SU-DHL-6 (cell line): ENCODE measurements around the gene FAF2.
"Not testable (repeated sequence)": the region's sequence is repeated elsewhere in the genome, so short reads cannot be mapped to it uniquely, and the experiment has no call there.

Experiments used
- H2AFZ ChIP-seq: fragments of 200-600 bp; sonication (generic); 2 replicates; pipeline ENCODE4 v1.6.1; 2014; ENCODE audit warnings: low read depth, mild to moderate bottlenecking, moderate library complexity, mixed read lengths, antibody characterized with exemption, low read length; ENCODE audit not compliant: severe bottlenecking
- H3F3A ChIP-seq: fragments of 200-600 bp; shearing (Covaris generic); 2 replicates; pipeline ENCODE4 v1.6.0; 2016; ENCODE audit warnings: antibody characterized with exemption, mild to moderate bottlenecking; ENCODE audit not compliant: insufficient read depth
- H3K27ac ChIP-seq: fragments of 200-600 bp; sonication (generic); 2 replicates; pipeline ENCODE4 v1.5.1; 2016; ENCODE audit warnings: low read depth, mild to moderate bottlenecking, low read length, moderate library complexity, mixed read lengths
- H3K27me3 ChIP-seq: fragments of 200-600 bp; sonication (generic), shearing (Covaris generic); 2 replicates; pipeline ENCODE4 v1.6.0; 2014; ENCODE audit warnings: mild to moderate bottlenecking, low read length
- H3K36me3 ChIP-seq: fragments of 200-600 bp; sonication (generic); 2 replicates; pipeline ENCODE4 v1.6.1; 2014; ENCODE audit warnings: mild to moderate bottlenecking, low read length, mixed read lengths
- H3K4me2 ChIP-seq: fragments of 300-600, 200-600 bp; shearing (Covaris generic), sonication (generic); 2 replicates; pipeline ENCODE4 v1.6.0; 2014; ENCODE audit warnings: low read length, low read depth, mild to moderate bottlenecking; ENCODE audit not compliant: poor library complexity, severe bottlenecking
- H3K4me3 ChIP-seq: fragments of 200-600 bp; sonication (generic); 2 replicates; pipeline ENCODE4 v1.5.1; 2014; ENCODE audit warnings: antibody characterized with exemption, low read length, mild to moderate bottlenecking, mixed read lengths; ENCODE audit not compliant: insufficient read depth, poor library complexity, severe bottlenecking
- H3K79me2 ChIP-seq: fragments of 200-600 bp; sonication (generic); 2 replicates; pipeline ENCODE4 v1.6.1; 2014; ENCODE audit warnings: mild to moderate bottlenecking, low read length, moderate library complexity; ENCODE audit not compliant: insufficient read depth
- H3K9ac ChIP-seq: fragments of 200-600 bp; sonication (generic); 2 replicates; pipeline ENCODE4 v1.7.0; 2014; ENCODE audit warnings: mild to moderate bottlenecking, low read length
- H3K9me2 ChIP-seq: fragments of 200-600 bp; sonication (generic); replicated peaks from 2 replicates; pipeline ENCODE4 v1.6.1; 2014; ENCODE audit warnings: low read length; ENCODE audit not compliant: insufficient read depth
- H3K9me3 ChIP-seq: fragments of 200-600 bp; sonication (generic); 2 replicates; pipeline ENCODE4 v1.6.1; 2014; ENCODE audit warnings: low read length, mixed read lengths; ENCODE audit not compliant: insufficient read depth
- H4K20me1 ChIP-seq: fragments of 200-600 bp; sonication (generic); 2 replicates; pipeline ENCODE4 v1.6.1; 2014; ENCODE audit warnings: low read depth, mild to moderate bottlenecking, antibody characterized with exemption, low read length, moderate library complexity, mixed read lengths
- CTCF ChIP-seq: fragments of 200-600 bp; sonication (generic); IDR thresholded peaks from one replicate; pipeline ENCODE4 v1.5.1; 2017; ENCODE audit warnings: antibody characterized with exemption, mild to moderate bottlenecking, low read length, moderate library complexity; ENCODE audit not compliant: insufficient read depth, poor library complexity, severe bottlenecking
- EZH2phosphoT487 ChIP-seq: fragments of 200-600 bp; sonication (generic), shearing (Covaris generic); conservative IDR thresholded peaks from 2 replicates; pipeline ENCODE4 v1.6.1; 2018; ENCODE audit warnings: mild to moderate bottlenecking, antibody characterized with exemption, low read length, moderate library complexity, mixed read lengths

The FAF2 gene

DNA sequence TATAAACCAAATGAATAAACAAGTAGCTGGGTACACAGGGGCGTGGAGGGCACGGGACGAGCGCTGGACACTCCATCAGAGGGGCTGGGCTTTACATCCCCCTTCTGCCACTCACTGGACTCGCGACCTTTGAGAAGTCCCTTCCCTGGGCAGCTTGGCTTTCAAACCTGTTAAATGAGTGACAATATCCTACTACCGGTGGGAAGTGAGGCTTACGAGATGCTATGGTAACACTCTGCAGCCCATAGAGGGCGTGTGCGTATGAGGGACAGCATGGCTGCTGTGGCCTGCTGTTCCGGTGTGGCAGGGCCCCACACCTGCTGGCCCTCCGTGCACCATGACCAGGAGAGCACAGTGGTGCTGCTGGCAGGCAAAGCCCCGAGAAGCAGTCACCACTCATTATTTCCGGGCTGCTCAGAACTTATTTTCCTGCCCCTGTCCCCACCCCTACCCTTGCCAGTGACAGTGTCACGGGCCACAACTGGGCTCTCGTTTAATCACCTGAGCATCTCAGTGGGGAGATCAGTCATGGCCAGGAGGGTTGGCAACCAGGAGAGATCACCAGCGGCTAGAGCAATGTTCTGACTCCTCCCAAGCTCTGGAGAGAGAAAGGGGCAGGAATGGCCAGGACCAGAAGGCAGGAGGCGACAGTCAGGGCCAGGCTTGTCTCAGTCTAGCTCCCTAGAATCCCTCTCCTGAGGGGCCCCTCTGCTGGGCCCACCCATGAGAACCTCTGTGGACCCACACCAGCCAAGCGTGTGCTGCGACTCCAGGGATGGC is 42.3 kb upstream of the FAF2 start:
- H3K4me2 ChIP-seq: no peak overlapping the region
- H3F3A ChIP-seq: no peaks in the 10 kb centered on the region
- TF ChIP-seq EZH2phosphoT487: no peak
- no peak for TF ChIP-seq CTCF
- H3K9me2 ChIP-seq: no peaks in the 10 kb centered on the region
- no peaks in the 10 kb centered on the region for H4K20me1 ChIP-seq
- H3K9me3 ChIP-seq: no peaks in the 10 kb centered on the region
- H2AFZ ChIP-seq: no peak overlapping the region
- no peaks in the 10 kb centered on the region for H3K36me3 ChIP-seq
- no peak overlapping the region for H3K9ac ChIP-seq
- no peak overlapping the region for H3K27ac ChIP-seq
- no peaks in the 10 kb centered on the region for H3K27me3 ChIP-seq
- H3K4me3 ChIP-seq: no peak overlapping the region
- H3K79me2 ChIP-seq: no peaks in the 10 kb centered on the region

DNA sequence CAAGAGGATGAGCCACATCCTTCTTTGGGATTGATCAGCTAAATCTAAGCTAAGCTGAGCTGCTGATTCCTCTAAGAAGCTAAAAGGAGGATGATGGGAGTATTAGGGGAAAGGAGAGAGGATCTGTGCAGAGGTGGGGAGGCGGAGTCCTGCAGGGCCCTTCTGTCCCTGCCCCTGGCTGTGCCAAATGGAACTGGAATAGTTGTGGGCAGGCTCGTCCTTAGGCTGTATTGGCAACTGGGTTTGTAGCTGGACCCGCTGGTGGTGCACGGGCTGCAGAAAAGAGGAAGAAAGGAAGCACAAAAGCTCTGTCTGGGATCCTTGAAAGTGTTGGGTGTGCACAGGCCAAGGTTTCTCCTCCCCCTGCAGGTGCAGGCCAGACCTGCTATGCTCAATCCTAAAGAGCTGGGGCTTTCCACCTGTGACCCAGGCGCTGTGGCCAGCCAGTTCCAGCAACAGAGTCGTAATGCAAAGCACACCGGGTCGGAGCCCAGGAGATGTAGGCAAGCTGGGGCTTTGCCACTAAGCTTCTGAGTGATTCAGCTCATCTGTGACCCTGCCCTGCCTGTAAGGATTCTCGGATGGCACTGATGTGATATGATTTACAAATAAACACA is 41.6 kb upstream of the FAF2 start:
- no peak for TF ChIP-seq CTCF
- no peak for TF ChIP-seq EZH2phosphoT487
- Histone ChIP-seq H3K79me2 (no peaks in the 10 kb centered on the region), H3K4me3 (no peak overlapping the region), H3K9me2 (no peaks in the 10 kb centered on the region), H3K9me3 (no peaks in the 10 kb centered on the region), H3K27me3 (no peaks in the 10 kb centered on the region), H3K9ac (no peak overlapping the region), H3K4me2 (no peak overlapping the region), H2AFZ (no peak overlapping the region), H3F3A (no peaks in the 10 kb centered on the region), H4K20me1 (no peaks in the 10 kb centered on the region), H3K36me3 (no peaks in the 10 kb centered on the region), H3K27ac (no peak overlapping the region)

GRCh38 chr5:176407456-176408251 is 40.5 kb upstream of the FAF2 start:
- Histone ChIP-seq H3K4me3 (no peak overlapping the region), H3K9me3 (no peaks in the 10 kb centered on the region), H3K36me3 (no peaks in the 10 kb centered on the region), H3K9me2 (no peaks in the 10 kb centered on the region), H3F3A (no peaks in the 10 kb centered on the region), H3K4me2 (no peak overlapping the region), H3K9ac (no peak overlapping the region), H3K79me2 (no peaks in the 10 kb centered on the region), H3K27me3 (no peaks in the 10 kb centered on the region), H2AFZ (no peak overlapping the region), H4K20me1 (no peaks in the 10 kb centered on the region), H3K27ac (no peak overlapping the region)
- TF ChIP-seq CTCF: no peak
- TF ChIP-seq EZH2phosphoT487: no peak

GRCh38 chr5:176408252-176408573 is 40.0 kb upstream of the FAF2 start:
- not testable (repeated sequence) for H3K27ac ChIP-seq, H3K4me2 ChIP-seq, H4K20me1 ChIP-seq, H3K9me3 ChIP-seq, H3K9me2 ChIP-seq, H3K4me3 ChIP-seq, H3F3A ChIP-seq, H3K36me3 ChIP-seq, H2AFZ ChIP-seq, H3K27me3 ChIP-seq, H3K9ac ChIP-seq, H3K79me2 ChIP-seq
